NCI-H2029 (cell line): ENCODE data around the gene FRAT2.
"Not testable (repeated sequence)": the region's sequence is repeated elsewhere in the genome, so short reads cannot be mapped to it uniquely, and the experiment has no call there.

Source experiments
- DNase-seq: peaks from one replicate; lab custom pipeline; 2025; lab: John Stamatoyannopoulos, UW

FRAT2 gene

GRCh38 chr10:97356318-97356914, 21.9 kb upstream of the FRAT2 start:
- DNase-seq = no peak

GRCh38 chr10:97355571-97355975, 21.0 kb upstream of the FRAT2 start:
- no peak for DNase-seq

GRCh38 chr10:97353945-97354344, 19.4 kb upstream of the FRAT2 start:
- DNase-seq = no peak

DNA sequence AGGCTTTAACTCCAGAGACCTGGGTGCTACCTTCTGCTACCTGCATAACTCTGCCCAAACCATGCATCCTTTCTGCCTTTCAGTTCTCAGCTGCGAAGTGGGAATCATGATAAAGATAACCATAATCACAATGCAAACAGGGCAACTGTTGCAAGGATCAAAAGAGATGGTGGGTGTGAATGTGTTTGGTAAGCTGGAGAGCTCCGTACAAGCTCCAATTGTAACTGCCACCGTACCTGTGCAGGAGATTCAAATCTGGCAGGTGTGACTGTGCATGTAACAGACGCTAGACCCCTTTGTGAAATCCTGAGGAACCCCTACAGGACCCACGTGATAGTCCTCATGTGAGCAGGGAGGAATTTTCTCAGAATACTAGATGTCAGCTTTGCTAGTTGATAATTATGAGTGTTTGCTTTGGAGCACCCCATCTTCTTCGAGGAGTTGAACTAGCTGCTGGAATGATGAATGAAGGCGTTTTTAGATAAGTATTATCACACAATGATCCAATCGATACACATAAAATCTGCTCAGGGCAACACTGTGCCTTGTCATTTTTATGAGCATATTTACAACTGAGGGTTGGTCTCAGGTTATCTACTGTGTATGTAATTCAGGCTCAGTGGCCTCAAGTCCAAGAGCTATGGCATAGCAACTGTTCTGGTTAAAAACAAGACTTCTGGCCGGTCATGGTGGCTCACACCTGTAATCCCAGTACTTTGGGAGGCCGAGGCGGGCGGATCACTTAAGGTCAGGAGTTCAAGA, 15.4 kb upstream of the FRAT2 start:
- no peak for DNase-seq

DNA sequence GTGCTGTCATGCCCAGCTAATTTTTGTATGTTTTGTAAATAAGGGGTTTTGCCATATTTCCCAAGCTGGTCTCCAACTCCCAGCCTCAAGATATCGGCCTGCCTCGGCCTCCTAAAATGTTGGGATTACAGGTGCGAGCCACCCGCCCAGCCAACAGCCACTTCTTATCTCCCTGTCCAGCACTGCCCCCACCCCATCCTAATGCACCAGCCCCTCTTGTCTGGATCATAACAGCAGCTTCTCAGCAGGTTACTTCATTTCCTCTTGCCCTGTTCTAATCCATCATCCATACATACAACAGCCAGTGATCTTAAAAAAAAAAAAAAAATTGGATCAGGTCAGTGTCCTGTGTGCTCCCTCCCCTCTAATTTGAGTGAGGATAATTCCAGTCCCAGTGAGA, 12.8 kb upstream of the FRAT2 start:
- DNase-seq = no peak

- not testable (repeated sequence) for DNase-seq
Observed at GRCh38 chr10:97343664-97344063, 9.1 kb upstream of the FRAT2 start.

DNA sequence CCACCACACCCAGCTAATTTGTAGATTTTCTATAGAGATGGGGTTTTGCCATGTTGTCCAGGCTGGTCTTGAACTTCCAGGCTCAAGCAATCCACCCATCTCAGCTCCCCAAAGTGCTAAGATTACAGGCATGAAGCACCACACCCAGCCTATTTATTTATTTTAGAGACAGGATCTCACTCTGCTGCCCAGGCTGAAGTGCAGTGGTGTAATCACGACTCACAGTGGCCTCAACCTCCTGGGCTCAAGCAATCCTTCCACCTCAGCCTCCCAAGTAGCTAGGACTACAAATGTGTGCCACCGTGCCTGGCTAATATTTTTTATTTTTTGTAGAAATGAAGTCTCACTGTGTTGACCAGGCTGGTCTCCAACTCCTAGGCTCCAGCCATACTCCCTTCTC, 6.9 kb upstream of the FRAT2 start:
- DNase-seq = no peak

DNA sequence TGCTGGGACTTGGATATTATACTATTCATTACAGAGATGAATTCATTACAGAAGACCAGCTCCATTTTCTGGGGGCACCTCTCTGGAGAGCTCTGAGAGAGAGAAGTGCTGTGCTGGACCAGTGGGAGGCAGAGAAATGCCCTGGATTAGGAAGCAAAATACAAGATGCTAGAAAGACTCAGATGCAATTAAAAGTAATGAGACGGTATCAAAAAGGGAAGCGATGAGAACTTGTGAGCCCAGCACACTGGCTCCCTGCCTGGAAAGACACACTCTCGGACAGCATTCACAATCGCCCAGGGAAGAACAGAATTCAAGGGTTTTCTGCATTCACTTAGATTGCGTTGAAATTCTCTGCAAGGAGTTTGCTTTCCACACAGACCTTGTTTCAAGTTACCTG, 3.5 kb upstream of the FRAT2 start:
- DNase-seq = no peak

GRCh38 chr10:97336942-97337831, 2.7 kb upstream of the FRAT2 start:
- DNase-seq = no peak

DNA sequence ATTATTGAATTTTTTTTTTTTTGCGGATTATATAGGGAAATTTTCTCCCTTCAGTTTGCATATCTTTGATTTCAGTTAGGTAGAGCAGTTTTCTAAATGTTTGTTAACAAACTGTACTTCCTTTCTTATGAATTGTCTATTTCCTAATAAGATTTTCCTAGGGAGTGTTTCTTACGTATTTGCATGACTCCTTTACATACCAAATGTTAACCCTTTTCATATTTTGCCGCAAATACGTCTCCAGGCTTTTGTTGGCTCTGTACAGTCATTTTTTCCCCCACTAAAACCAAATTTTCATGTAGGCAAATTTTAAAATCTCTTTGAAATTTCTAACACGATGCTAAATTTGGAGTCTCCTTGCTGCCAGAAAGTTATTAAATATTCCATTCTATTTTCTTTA, 1.9 kb upstream of the FRAT2 start:
- no peak for DNase-seq

DNA sequence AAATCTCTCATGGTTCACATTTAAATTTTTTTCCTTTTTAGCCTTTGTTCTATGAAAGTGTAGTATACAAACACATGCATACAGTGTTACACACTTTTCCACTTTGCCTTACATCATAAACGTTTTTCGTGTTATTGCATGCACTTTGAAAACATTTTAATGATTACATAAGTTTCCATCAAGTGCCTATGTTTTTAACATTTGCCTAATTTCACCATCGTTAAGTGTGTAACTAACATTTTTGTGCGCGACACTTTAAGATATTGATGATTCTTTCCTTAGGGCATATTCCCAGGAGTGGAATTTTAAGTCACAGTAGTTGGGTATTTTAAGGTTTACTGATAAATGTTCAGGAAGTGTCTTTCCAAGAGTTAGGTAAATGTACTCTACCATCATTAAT, 1.5 kb upstream of the FRAT2 start:
- DNase-seq = no peak

GRCh38 chr10:97335188-97335619, 675 bp upstream of the FRAT2 start:
- DNase-seq = no peak

DNA sequence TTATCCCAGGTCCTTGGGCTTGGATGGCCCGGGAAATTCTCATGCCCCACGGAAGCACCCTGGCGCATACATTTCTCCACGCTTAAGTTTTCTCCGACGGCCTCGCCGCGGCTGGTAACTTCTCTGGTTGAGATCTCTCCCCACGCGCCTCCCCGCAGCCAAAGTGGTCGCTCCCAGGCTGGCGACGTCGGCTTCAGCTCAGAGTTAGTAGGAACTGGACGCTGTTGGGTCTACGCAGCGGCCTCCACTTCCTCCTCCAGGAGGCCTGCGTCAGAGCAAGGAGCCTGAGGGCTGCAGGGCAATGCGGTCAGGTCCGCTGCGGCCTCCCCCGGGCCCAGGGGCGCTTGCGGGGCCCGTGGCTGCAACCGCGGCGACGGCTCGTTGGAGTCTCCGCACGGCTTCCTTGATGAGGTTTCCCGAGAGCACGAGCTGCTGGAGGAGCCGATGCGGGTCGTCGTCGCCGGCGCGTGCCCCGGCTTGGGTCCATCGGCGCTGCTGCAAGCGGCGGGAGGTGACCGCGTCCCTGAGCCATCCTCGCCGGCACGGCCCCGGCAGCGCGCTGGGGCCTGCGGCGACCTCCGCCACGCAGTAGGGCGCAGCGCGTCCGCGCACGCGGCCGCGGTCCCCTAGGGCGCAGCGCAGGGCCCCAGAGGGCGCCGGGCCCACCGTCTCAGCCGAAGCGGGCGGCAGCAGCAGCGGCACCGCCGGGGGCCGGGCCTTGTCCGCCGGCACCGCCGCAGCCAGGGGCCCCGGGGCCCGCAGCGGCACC, 744 bp downstream of the FRAT2 start:
- DNase-seq = no peak

- DNase-seq = no peak
Observed at GRCh38 chr10:97333351-97333600, 1.3 kb downstream of the FRAT2 start.

DNA sequence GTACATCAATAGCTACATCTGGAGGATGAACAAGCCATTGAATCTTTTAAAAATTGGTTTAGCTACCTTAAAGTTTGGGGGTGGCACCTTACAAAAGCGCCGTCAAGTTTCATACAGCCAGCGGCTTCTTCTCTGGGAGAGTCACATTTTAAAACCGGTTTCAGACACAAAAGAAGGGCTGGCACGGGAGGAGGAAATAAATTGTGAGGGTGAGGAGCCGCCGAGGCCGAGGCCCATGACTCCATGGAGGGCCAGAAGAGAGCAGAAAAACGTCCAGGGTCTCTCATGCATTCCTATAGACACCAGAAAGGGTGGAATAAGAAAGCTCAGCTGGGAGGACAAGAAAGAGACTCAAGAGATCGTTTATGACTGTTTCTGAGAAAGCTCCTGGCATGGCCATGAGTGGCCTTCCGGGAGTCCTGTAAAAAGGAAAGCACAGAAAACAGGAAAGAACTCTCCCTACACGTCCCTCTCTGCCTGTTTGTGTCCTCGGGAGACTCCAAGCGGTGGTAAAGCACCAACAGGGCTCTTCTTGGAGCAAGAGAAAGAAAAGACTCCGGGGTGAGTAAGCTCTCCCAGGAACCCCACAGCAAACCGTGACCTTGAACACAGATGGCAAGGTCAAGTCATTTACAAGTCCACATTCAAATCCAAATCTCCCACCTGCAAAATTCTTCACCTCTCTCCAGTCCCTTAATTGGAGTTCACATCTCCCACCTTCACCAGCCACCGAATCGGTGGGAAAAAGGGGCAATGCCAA, 1.8 kb downstream of the FRAT2 start:
- DNase-seq = no peak

DNA sequence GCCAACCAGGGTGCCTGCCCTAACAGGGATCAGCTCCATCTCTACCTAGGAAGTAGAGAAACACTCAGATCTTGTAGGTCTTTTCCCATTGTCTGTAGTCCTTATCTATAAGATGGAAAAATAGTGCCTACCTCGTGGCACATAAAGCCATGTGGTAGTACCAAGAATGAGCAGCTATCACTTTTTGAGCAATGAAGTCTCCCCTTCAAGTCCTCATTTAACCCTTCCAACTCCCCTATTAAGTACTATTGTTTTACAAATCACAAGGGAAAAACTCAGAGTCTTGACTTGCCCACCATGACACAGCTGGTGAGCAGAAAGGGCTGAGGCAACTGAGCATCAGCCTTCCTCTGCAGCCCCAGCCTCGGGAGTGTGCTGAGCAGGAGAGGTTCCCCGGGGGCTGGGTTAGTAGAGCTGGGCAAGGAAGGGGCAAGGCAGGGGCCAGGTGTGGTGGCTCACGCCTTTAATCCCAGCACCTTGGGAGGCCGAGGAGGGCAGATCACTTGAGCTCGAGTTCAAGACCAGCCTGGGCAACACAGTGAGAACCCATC, 3.3 kb downstream of the FRAT2 start:
- DNase-seq = no peak

- no peak for DNase-seq
Observed at GRCh38 chr10:97329766-97330165, 4.8 kb downstream of the FRAT2 start.

DNA sequence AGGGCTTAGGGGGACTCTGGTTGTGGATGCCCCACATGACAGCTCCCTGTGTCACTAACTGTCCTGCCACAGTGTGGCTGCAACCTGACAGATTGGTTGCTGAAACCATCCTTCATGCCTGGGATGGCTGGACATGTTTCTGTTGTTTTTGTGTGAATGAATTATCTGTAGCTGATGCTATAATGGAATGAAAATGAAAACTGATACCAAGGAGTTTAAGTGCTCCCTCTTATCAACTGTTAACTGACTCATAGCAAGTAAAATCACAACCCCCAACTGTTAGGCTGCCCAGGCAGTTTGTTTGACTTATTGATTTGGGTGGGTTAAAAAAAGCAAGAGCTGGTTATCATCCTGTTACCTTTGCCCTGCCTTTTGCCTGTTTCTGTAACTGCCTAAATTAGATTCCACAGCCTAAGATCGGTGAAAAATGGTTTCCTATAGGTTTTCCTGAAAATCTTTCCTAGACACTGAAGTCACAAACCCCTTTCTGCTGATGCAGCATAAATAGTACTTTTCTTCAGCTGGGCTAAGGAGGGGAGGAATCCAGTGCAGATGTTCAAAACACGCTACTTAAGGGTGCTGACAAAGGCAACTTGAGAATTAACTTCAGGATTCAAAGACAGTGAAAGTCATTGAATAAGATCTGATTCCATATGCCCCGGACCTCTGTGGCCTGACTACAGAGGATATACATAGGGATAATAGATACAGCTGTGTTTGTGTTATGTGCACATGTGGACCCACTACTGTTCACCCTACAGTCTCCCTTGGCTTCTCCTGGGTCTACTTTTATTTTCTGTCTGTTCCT, 5.7 kb downstream of the FRAT2 start:
- no peak for DNase-seq

DNA sequence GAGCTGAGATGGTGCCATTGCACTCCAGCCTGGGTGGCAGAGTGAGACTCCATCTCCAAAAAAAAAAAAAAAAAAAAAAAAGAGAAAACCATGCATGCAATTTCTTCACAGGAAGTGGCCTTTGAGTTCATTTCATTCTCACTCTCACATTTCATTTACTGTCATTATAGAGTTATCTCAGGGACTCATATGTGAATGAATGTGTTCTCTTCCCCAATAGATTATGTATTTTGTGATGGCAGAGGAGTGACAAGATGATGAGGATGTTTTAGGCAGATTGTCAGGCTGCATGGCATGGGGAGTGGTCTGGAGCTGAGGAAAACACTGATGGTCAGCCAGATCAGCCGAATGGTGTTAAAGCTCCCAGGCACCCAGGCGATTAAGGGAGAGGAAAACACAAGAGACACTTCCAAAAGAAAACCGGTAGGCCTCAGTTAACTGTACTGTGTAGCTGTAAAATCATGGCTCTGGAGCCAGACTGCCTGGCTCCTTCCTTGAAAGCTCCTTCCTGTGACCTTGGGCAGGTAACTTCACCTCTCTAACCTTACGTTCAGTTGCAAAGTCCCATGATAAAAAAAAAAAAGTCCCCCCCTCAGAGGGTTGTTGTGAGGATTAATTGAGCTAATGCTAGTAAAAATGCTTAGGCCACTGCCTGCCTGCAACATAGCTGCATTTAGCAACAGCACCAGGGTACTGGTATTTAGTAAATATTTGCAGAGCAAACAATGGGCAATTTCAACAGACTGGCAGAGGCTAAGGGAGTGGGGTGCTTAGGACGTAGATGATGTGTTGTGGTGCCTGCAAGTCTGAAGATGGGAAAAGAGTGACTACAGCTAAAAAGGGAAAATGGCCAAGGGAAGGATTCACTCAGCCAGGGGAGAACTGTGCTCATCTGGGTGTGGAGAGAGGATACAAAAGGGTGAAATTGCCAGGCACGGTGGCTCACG, 6.9 kb downstream of the FRAT2 start:
- DNase-seq = peak; percentile 57
